Psoas muscle (tissue), 8 donors: ENCODE results near the gene B3GNT7. TPM values are rescaled to one million over a fixed set of nuclear protein-coding genes. Genes with fewer than 3 reads are reported as not detected.

Experiments used
- ATAC-seq, 4 donors: fragments of 200-7000 bp; cut with Tn5 transposase; one replicate each; pipeline ENCODE4 v1.9.1; 2020; ENCODE audit warnings: moderate library complexity in 3 of 4, mild to moderate bottlenecking in 2 of 4
- DNase-seq, 2 donors: peaks; one replicate each; pipeline ENCODE4 v3.0.0-alpha.2; 2020
- H3K27ac ChIP-seq: fragments of 200-600 bp; one replicate; pipeline ENCODE4 v1.8.0; 2022
- H3K27me3 ChIP-seq, 3 donors: fragments of 200-600 bp in 1 of 3; one replicate each; pipeline versions ENCODE4 v1.6.1 to v1.8.0; 2013 to 2022; ENCODE audit warnings: low read length in 2 of 3, mild to moderate bottlenecking in 2 of 3, moderate library complexity in 1 of 3; ENCODE audit not compliant: insufficient read depth in 3 of 3
- H3K36me3 ChIP-seq, 2 donors: fragments of 200-600 bp in 1 of 2; one replicate each; pipeline versions ENCODE4 v1.6.1 to v1.8.0; 2013 to 2022; ENCODE audit warnings: low read depth in 1 of 2, mild to moderate bottlenecking in 1 of 2, moderate library complexity in 1 of 2; ENCODE audit not compliant: insufficient read depth in 1 of 2
- H3K4me1 ChIP-seq: fragments of 200-600 bp; one replicate; pipeline ENCODE4 v1.8.0; 2022
- H3K4me3 ChIP-seq: fragments of 200-600 bp; one replicate; pipeline ENCODE4 v1.8.0; 2022; ENCODE audit warnings: mild to moderate bottlenecking
- H3K9me3 ChIP-seq: fragments of 200-600 bp; one replicate; pipeline ENCODE4 v1.8.0; 2022
- CTCF ChIP-seq: fragments of 200-600 bp; IDR thresholded peaks from one replicate; pipeline ENCODE4 v1.8.0; 2022; ENCODE audit warnings: antibody characterized with exemption
- WGBS, 3 donors: extraction: QIAGEN DNeasy Blood & Tissue Kit; methylation state at CpG; one replicate each; pipeline versions ENCODE4 v1.1.6 to v1.1.7; 2013; 5-methylcytosine and 5-hydroxymethylcytosine counted together
- intact Hi-C, 2 donors: fragments of 100-400 bp; cut with DNase I; formaldehyde crosslinking; loops; one replicate each; pipeline versions ENCODE4 v1.11.0 to v1.14.2; 2022
- polyA plus RNA-seq, 3 donors: library from polyadenylated mRNA; stranded (reverse); fragments of 200-250 nt; gene quantifications; one replicate each; pipeline ENCODE4 v1.2.3, GENCODE V29; 2013
- total RNA-seq, 4 donors: library from RNA; stranded (reverse); fragmentation: NEBNext Ultra II Directional in 2 of 4; extraction: Animal tissue kit (Norgen Biotek cat#: 25700) in 2 of 4; gene quantifications; one replicate each; pipeline versions ENCODE4 v1.2.1 to v1.2.4, GENCODE V29; 2021 to 2023
- donor health status: healthy with polysubstance abuse.
- donor health status: DM: no; HTN: no; CAD: no; lungs with moderate emphysema.
- donor health status: Bipolar disorder and iron deficiency.
- donor health status: healthy.
- donor health status: DM: yes; HTN: yes; CAD: no.
- donor health status: DM: no; HTN: no; CAD: no.
- donor health status: DM: no; HTN: no; CAD: no.
- donor health status: DM: yes; HTN: yes; CAD: no.

Gene B3GNT7
- total and polyA plus RNA-seq, 7 donors, result 0.03 to 1.7 (median 0.29) TPM

GRCh38 chr2:231356466-231356844, 39.1 kb upstream of the B3GNT7 start:
- intact Hi-C loops, result no loop called here
- Histone ChIP-seq H3K4me3 (no peak overlapping the region), H3K4me1 (no peaks in the 10 kb centered on the region), H3K36me3 (no peaks in the 10 kb centered on the region), H3K27me3 (no peaks in the 10 kb centered on the region), H3K9me3 (no peaks in the 10 kb centered on the region), H3K27ac (no peak overlapping the region)
- no peak for TF ChIP-seq CTCF
- ATAC-seq (no peak), DNase-seq (no peak)
- 67 to 74% (median 71%) methylated on average over 5 of the region's 5 CpGs for WGBS, 3 donors

GRCh38 chr2:231357048-231357447, 38.5 kb upstream of the B3GNT7 start:
- WGBS, 3 donors, result 90 to 95% (median 94%) methylated on average over 7 of the region's 7 CpGs
- H3K36me3 ChIP-seq, result no peaks in the 10 kb centered on the region

GRCh38 chr2:231357931-231358330, 37.6 kb upstream of the B3GNT7 start:
- intact Hi-C loops, result no loop called here
- Histone ChIP-seq H3K4me3 (no peak overlapping the region), H3K9me3 (no peaks in the 10 kb centered on the region), H3K27me3 (no peaks in the 10 kb centered on the region), H3K4me1 (no peaks in the 10 kb centered on the region), H3K27ac (no peak overlapping the region), H3K36me3 (no peaks in the 10 kb centered on the region)
- DNase-seq (no peak), ATAC-seq (no peak)
- WGBS, 3 donors, result 93 to 96% (median 93%) methylated on average over 4 of the region's 4 CpGs
- TF ChIP-seq CTCF, result no peak

More at GRCh38 chr2:231357048-231357447, 38.5 kb upstream of the B3GNT7 start:
- ATAC-seq, result no peak
- Histone ChIP-seq H3K27me3 (no peaks in the 10 kb centered on the region), H3K9me3 (no peaks in the 10 kb centered on the region), H3K4me3 (no peak overlapping the region), H3K27ac (no peak overlapping the region), H3K4me1 (no peaks in the 10 kb centered on the region)
- intact Hi-C loops, result no loop called here
- no peak for TF ChIP-seq CTCF
- no peak for DNase-seq

GRCh38 chr2:231359441-231359840, 36.1 kb upstream of the B3GNT7 start:
- ATAC-seq (no peak), DNase-seq (no peak)
- intact Hi-C loops, result no loop called here
- 93 to 94% (median 93%) methylated on average over 10 of the region's 10 CpGs for WGBS, 3 donors
- no peak overlapping the region for H3K4me3 ChIP-seq
- no peaks in the 10 kb centered on the region for H3K27me3 ChIP-seq
- no peaks in the 10 kb centered on the region for H3K36me3 ChIP-seq
- no peak overlapping the region for H3K27ac ChIP-seq
- H3K4me1 ChIP-seq, result no peaks in the 10 kb centered on the region
- TF ChIP-seq CTCF, result no peak
- H3K9me3 ChIP-seq, result no peaks in the 10 kb centered on the region

- no peak overlapping the region for H3K4me3 ChIP-seq
- intact Hi-C loops, result no loop called here
- ATAC-seq, result no peak
Observed at GRCh38 chr2:231359948-231360347, 35.6 kb upstream of the B3GNT7 start.

More at GRCh38 chr2:231359948-231360347, 35.6 kb upstream of the B3GNT7 start:
- DNase-seq, result peak in 1 of 2 donors; percentile 23
- TF ChIP-seq CTCF, result no peak
- H3K9me3 ChIP-seq, result no peaks in the 10 kb centered on the region
- H3K27me3 ChIP-seq, result no peaks in the 10 kb centered on the region
- H3K4me1 ChIP-seq, result no peaks in the 10 kb centered on the region
- no peaks in the 10 kb centered on the region for H3K36me3 ChIP-seq
- WGBS, 3 donors, result 82 to 92% (median 83%) methylated on average over 10 to 11 of the region's 11 CpGs
- H3K27ac ChIP-seq, result no peak overlapping the region
